Liver (tissue), 9 donors: Measurements from ENCODE around the gene PRIM2. TPM values are rescaled to one million over a fixed set of nuclear protein-coding genes. Genes with fewer than 3 reads are reported as not detected.
"Not testable (repeated sequence)": the region's sequence is repeated elsewhere in the genome, so short reads cannot be mapped to it uniquely, and the experiment has no call there.

ENCODE experiments used
- DNase-seq: peaks from one replicate; pipeline ENCODE4 v3.0.0-alpha.2; 2017; ENCODE audit warnings: low spot score
- H3K27ac ChIP-seq, 2 donors: one replicate each; pipeline ENCODE4 v1.7.0; 2013; ENCODE audit warnings: inconsistent platforms in 2 of 2, low read length in 2 of 2, control low read depth in 1 of 2, low read depth in 1 of 2, mild to moderate bottlenecking in 1 of 2
- H3K27me3 ChIP-seq, 4 donors: one replicate each; pipeline versions ENCODE4 v1.6.1 to v1.7.0; 2013; ENCODE audit warnings: low read length in 3 of 4, inconsistent platforms in 1 of 4, mild to moderate bottlenecking in 1 of 4, moderate library complexity in 1 of 4; ENCODE audit not compliant: control insufficient read depth in 4 of 4, insufficient read depth in 4 of 4
- H3K36me3 ChIP-seq, 4 donors: one replicate each; pipeline versions ENCODE4 v1.6.1 to v1.7.0; 2013; ENCODE audit warnings: low read length in 3 of 4, mild to moderate bottlenecking in 3 of 4, low read depth in 1 of 4, moderate library complexity in 1 of 4; ENCODE audit not compliant: control insufficient read depth in 4 of 4, insufficient read depth in 3 of 4
- H3K4me1 ChIP-seq, 4 donors: one replicate each; pipeline versions ENCODE4 v1.6.1 to v1.7.0; 2013; ENCODE audit warnings: low read length in 3 of 4, mild to moderate bottlenecking in 3 of 4, moderate library complexity in 1 of 4; ENCODE audit not compliant: control insufficient read depth in 4 of 4, insufficient read depth in 4 of 4
- H3K4me3 ChIP-seq, 3 donors: one replicate each; pipeline versions ENCODE4 v1.6.1 to v1.7.0; 2013; ENCODE audit warnings: low read length in 3 of 3, control low read depth in 1 of 3, low read depth in 1 of 3, mild to moderate bottlenecking in 1 of 3
- H3K9ac ChIP-seq, 2 donors: one replicate each; pipeline ENCODE4 v1.7.0; 2013; ENCODE audit warnings: low read length in 2 of 2, mild to moderate bottlenecking in 2 of 2, moderate library complexity in 2 of 2, control low read depth in 1 of 2, low read depth in 1 of 2
- H3K9me3 ChIP-seq, 4 donors: one replicate each; pipeline versions ENCODE4 v1.6.1 to v1.7.0; 2013; ENCODE audit warnings: low read length in 3 of 4; ENCODE audit not compliant: control insufficient read depth in 4 of 4
- WGBS: extraction: QIAGEN DNeasy Blood & Tissue Kit; methylation state at CpG from one replicate; pipeline ENCODE4 v1.1.7; 2013; 5-methylcytosine and 5-hydroxymethylcytosine counted together
- polyA plus RNA-seq, 2 donors: library from polyadenylated mRNA; stranded (reverse) in 1 of 2; unstranded in 1 of 2; fragments of 200-250 nt in 1 of 2; fragments of >200 nt in 1 of 2; fragmentation: Nextera tagmentation in 1 of 2; extraction: Ambion mirVana in 1 of 2; gene quantifications; one replicate each; pipeline versions ENCODE4 v1.2.1 to v1.2.3, GENCODE V29; 2013 to 2015
- total RNA-seq, 2 donors: library from RNA; depleted of rRNA; stranded (reverse); fragments of >200 nt; gene quantifications; one replicate each; pipeline ENCODE4 v1.2.3, GENCODE V29; 2014
- donor health status: healthy.
- donor health status: healthy.
- donor health status: healthy.
- donor health status: healthy.
- donor health status: healthy.

The PRIM2 gene
- total and polyA plus RNA-seq, 4 donors: 1.6 to 13.0 (median 3.5) TPM

DNA sequence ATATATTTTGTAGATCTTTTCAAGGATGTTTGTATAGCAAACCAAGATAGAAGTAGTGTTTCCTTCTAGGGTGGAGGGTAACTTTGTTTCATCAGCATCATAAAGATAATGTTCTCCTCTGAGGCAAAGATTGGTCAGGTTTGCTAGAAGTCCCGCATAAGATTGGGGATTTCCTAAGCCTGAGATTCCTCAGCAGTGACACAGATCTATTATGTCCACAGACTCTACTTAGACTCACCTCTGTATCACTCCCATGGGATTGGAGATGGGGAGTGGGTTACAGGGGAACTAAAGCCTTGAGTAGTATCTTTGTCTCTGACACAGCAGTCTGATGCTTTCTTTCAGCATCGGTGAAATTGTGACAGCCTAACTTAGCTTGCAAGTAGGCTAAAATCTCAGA, 341.1 kb downstream of the PRIM2 start:
- DNase-seq, H3K9ac ChIP-seq, H3K9me3 ChIP-seq, H3K36me3 ChIP-seq, H3K27me3 ChIP-seq, H3K4me1 ChIP-seq, H3K27ac ChIP-seq, H3K4me3 ChIP-seq: not testable (repeated sequence)
- 91% methylated on average over 2 of the region's 2 CpGs for WGBS

- H3K36me3 ChIP-seq, H3K4me1 ChIP-seq, H3K9me3 ChIP-seq, H3K27ac ChIP-seq, DNase-seq, H3K9ac ChIP-seq, H3K4me3 ChIP-seq, H3K27me3 ChIP-seq: not testable (repeated sequence)
- WGBS: 68% methylated on average over 2 of the region's 2 CpGs
Measured at GRCh38 chr6:57659794-57660193, 342.4 kb downstream of the PRIM2 start.

- H3K27ac ChIP-seq, H3K9ac ChIP-seq, H3K4me3 ChIP-seq, H3K36me3 ChIP-seq, DNase-seq, H3K4me1 ChIP-seq, H3K9me3 ChIP-seq, H3K27me3 ChIP-seq: not testable (repeated sequence)
- WGBS: 79% methylated on average over 1 of the region's 1 CpG
Measured at GRCh38 chr6:57660940-57661339, 343.5 kb downstream of the PRIM2 start.

DNA sequence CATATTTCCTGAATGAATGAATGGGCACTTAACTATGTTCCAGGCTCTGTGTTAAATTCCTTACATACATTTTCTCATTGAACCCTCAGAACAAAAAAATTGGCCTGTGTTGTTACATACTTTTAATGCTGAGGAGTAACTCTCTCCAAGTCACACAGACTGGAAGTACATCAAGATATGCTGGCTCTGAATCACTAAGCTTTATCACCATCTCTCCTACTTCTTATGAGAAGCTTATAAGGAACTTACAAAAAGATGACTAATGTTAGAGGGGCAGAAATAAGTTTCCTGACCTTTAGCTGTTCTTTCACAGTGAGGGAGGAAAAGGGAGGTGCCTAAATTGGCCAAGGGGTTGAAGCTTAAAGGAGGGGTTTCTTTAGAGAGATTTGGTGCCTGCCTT, 350.7 kb downstream of the PRIM2 start:
- H3K4me1 ChIP-seq, H3K4me3 ChIP-seq, H3K36me3 ChIP-seq, H3K27me3 ChIP-seq, H3K9ac ChIP-seq, DNase-seq, H3K9me3 ChIP-seq, H3K27ac ChIP-seq: not testable (repeated sequence)

DNA sequence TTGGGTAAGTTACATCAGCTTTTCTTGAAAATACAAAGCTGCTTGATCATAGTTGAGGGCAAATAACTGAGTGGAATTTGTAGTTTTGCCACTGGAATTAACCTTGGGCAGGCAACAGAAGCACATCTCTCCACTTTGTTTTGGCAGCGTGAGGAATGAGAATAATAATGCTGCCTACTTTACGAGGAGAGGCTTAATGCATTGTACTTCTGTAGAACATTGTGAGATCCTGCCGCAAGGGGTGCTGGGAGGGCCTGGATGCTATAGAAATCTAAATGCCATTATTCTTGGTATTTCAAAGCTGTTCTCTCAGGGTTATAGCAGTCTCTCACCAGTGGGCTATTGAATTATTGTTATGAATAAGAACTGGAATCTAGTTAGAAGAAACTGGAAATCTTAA, 353.8 kb downstream of the PRIM2 start:
- not testable (repeated sequence) for H3K27ac ChIP-seq, H3K9ac ChIP-seq, DNase-seq, H3K4me3 ChIP-seq, H3K4me1 ChIP-seq, H3K27me3 ChIP-seq, H3K36me3 ChIP-seq, H3K9me3 ChIP-seq
- WGBS: 85% methylated on average over 3 of the region's 3 CpGs

DNA sequence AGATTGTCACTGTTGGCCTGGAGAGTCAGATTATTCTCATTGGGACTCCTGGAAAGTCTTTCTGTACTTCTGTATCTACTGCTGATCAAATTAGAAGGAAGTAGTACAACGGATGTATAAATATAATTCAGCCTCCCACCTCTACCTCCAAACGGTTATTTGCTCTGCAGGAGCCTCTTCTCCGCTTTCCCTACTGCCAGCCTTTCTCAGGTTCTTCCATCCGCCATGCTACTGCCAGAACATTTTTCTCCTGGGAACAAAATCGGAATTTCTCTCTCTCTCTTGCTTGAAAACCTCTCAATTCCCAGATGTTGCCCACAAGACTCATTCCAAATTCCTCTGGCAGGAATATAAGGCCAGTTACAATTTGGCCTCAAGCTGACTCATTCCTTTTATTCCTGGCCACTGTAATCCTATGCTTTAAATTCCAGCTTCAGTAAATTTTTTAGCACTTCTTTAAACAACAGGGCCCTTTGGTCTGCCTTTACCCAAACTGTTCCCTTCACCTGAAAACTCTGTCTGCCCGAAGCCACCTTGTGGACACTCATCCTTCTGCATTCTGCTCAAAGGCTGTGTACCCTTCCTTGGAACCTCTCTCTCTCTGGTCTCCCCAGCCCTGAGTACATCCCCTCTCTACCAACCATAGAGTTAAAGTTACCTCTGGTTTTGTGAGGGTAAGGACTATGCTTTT, 354.7 kb downstream of the PRIM2 start:
- H3K27me3 ChIP-seq, H3K9me3 ChIP-seq, H3K27ac ChIP-seq, H3K9ac ChIP-seq, H3K4me3 ChIP-seq, H3K4me1 ChIP-seq, H3K36me3 ChIP-seq, DNase-seq: not testable (repeated sequence)
- 76% methylated on average over 6 of the region's 6 CpGs for WGBS

DNA sequence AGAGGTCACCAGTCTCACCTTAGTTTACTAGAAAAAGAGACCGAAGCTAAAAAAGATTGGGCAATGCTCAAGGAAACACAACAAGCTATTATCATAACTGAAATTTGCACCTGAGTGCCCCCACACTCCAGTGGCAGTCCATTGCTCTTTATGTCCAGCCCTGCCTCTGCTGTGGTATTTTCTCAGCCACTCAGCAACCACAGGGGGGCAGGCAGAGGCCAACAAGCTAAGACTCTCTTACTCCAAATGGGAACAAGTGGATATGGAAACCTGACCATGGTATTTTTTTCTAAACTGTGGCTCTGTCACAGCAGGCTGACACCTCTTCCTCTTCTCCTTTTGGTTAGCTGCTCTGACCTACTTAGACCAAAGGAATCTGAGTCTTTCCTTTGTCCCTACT, 355.9 kb downstream of the PRIM2 start:
- H3K27ac ChIP-seq, DNase-seq, H3K9me3 ChIP-seq, H3K9ac ChIP-seq, H3K36me3 ChIP-seq, H3K4me3 ChIP-seq, H3K4me1 ChIP-seq, H3K27me3 ChIP-seq: not testable (repeated sequence)
- WGBS: 48% methylated on average over 1 of the region's 1 CpG

DNA sequence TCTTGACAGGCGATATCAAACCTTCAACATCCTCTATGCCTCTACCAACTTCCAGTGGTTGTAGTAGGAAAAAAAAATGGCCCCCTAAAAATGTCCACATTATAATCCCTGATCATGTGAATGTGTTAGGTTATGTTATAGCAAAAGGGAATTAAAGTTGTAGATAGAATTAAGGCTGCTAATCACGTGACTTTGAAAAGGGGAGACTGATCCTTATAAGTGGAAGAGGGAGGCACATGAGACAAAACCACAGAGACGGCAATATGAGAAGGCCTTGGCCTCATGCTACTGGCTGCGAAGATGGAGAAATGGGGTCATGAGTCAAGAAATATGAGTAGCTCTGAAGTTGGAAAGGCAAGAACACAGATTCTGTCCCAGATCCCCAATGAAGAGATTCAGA, 358.0 kb downstream of the PRIM2 start:
- H3K27me3 ChIP-seq, H3K4me1 ChIP-seq, H3K9ac ChIP-seq, H3K4me3 ChIP-seq, H3K27ac ChIP-seq, DNase-seq, H3K9me3 ChIP-seq, H3K36me3 ChIP-seq: not testable (repeated sequence)
- 88% methylated on average over 4 of the region's 4 CpGs for WGBS

DNA sequence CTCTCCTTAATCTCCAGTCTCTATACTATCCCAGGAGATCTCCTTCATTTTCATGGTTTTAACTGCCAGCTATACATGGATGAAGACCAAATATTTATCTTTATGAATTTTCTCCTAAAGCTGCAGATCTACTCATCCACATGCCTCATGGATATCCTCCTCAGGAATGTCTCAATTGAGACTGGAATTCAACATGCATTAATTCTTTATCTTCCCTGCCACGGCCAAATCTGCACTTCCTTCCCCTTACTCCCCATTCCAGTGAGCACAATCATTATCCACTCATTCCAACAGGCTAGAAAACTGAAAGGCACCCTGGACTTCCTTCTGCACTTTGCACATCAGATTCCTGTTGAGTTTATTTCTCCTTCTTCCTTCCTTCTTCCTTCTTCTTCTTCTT, 379.0 kb downstream of the PRIM2 start:
- H3K27me3 ChIP-seq, DNase-seq, H3K36me3 ChIP-seq, H3K9ac ChIP-seq, H3K4me1 ChIP-seq, H3K27ac ChIP-seq, H3K4me3 ChIP-seq, H3K9me3 ChIP-seq: not testable (repeated sequence)
- WGBS: 27% methylated on average over 1 of the region's 1 CpG
